Dermis microvascular lymphatic vessel endothelial cell (primary cell): ENCODE results near the gene SERPINA7. TPM values are rescaled to one million over a fixed set of nuclear protein-coding genes. Genes with fewer than 3 reads are reported as not detected.

Experiments
- total RNA-seq: library from RNA; depleted of rRNA; stranded (reverse); fragments of >200 nt; gene quantifications from 2 replicates; pipeline ENCODE4 v1.2.1, GENCODE V29; 2014

Gene SERPINA7
- total RNA-seq, 1 donor from 2014 or later: not detected

Other genes starting within 250 kb of the SERPINA7 start
- 0.25 and 0.26 TPM in 2 replicates for gene NRK, start 216.2 kb downstream of the SERPINA7 start, total RNA-seq
- gene PWWP3B, start 129.6 kb upstream of the SERPINA7 start, total RNA-seq: not detected in 2 replicates